NCI-H524 (cell line): ENCODE measurements around the gene NAA50.

Experiments
- DNase-seq, 2 experiments: peaks; one replicate each; lab custom pipeline; 2025; lab: John Stamatoyannopoulos, UW

NAA50 gene

DNA sequence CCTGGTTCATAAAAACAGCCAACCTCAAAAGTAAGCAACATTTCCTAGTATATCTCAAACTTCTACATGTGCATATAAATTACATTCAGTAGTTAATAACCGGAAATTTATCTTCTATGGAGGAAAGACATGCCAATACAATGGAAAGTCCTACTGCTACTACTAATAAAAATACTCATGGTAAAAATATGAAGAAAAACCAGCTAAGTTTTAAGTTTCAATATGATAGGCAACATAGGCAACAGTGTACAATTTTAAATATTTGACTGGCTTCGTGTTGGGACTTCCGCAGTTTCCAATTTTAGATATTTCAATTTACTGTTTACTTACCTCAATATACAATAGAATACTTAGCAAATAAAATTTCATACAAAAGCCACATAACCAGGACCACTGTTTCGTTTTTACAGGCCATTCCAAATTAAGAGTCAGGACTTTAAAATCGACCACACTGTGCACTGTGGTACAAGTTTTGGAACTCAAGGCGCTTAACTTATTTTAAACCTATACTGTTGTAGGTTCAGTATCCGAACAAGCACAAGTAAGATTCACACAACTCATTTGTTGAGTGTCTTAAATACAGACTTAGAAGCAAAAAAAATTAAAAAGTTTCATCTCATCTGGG lies 2.9 kb downstream of the NAA50 start:
- no peak for DNase-seq

DNA sequence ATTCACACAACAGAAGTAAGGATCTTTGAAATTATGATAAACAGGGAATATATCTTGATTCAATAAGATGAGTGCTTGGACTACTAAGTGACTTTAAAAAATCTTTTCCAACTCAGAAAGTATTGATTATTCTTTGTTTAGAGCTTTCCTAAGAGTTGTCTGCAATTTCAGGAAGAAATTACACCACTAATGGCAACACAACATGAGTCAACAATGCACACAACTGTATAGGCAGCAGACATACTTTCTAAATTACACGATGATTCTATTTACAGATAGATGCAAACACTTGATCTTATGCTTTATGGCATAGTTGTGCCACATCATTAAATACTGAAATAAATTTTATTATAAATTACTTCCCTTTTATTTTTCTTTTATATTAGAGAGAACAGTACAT lies 4.4 kb downstream of the NAA50 start:
- DNase-seq: no peak

DNA sequence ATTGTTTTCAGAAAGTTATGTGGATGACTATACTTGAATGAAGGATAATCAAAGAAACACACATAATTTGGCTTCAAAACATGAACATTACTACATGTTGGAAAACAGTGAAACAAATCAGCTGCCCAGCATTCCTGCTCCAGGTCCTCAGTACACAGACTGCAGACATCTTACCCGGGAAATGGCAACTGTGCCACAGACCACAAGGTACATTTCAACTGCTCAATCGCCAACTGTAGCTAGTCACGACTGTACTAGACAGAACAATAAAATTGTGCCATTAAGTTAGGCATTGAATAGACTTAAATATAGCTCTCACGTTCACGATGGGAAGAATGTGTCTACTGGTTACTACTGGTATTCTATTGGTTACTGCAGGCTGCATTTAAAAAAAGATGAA lies 5.0 kb downstream of the NAA50 start:
- DNase-seq: no peak

DNA sequence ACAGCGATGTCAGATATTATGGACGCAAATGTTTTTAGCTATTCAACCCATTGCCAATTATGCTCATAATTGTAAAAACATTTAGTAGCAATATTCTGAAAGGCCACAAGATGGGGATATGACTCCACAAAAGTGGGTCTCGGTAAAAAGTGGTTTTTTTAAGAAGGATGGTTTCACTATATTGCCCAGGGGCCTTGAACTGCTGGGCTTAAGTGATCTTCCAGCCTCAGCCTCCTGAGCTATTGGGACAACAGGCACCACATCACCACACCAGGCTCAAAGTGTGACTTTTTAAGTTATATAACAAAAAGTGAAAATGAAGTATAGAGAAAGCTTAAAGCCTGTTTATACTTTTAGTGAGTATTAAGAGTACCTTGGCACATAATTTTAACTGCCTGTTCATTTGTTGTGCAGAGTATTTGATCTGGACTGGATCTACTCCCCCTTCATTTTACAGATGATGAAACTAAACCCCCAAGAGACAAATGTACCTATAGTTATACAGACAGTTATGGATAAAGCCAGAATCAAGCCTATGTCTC lies 9.4 kb downstream of the NAA50 start:
- DNase-seq: peak; percentile 29 to 74

DNA sequence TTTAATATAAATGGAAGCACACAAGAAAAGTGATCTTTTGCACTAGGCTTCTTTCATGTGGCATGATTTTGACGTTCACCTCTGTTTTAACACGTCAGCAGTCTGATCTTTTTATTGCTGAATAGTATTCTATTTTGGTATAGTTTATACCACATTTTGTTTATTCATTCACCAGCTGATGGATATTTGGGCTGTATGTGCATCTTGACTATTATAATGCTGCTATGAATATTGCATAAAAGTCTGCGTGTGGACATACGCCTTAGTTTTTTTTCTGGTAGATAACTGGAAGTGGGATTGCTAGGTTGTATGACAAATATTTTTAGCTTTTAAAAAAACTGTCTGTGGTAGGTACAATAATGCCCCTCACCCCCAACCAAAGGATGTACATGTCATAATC lies 14.4 kb downstream of the NAA50 start:
- no peak for DNase-seq

DNA sequence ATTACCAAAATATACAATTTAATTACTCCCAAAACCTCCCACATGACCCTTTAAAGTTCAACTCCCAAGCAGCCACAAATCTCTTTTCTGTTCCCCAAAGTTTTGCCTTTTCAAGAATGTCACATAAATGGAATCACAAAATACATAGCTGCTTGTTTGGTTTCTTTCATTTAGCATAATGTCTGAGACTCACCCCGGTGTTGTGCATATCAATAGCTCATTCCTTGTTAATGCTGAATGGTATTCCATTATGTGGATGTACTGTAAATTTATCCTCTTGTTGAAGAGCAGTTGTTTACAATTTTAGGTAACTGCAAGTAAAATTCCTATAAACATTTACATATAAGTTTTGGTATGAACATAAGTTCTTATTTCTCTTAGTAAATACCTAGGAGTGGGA lies 15.5 kb downstream of the NAA50 start:
- no peak for DNase-seq

DNA sequence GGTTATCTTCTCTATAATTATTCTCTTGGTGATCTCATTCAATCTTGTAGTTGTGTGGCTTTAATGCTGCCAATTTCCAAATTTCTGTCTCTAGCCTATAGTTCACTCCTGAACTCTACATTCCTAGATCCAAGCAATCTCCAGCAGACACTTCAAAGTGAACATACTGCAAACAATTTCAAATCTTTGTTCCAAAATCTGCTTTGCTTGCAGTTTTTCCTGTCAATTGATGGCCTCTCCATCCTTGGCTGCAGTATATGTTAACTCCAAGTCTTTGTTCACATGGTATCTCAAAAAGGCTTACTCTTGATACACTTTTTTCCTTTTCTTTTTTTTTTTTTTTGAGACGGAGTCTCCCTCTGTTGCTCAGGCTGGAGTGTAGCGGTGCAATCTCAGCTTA lies 17.4 kb downstream of the NAA50 start:
- no peak for DNase-seq

DNA sequence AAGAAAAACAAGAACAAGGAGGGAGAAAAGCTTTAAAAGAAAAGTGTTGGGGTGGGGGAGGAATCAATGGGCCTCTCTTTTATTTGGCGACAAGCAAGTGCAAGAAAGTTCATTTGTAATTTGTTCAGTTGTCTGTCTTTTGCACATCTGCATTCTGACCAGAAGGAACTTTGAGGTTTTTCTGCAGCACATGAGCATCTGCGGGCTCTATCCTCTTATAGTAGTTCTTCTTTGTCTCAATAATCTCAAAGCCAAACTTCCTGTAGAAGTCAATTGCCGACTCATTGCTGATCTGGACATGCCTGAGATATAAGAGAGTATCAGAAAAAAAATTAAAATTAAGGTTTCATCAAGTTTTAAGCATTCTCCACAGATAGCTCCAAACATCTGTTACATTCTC lies 24.4 kb downstream of the NAA50 start:
- no peak for DNase-seq

DNA sequence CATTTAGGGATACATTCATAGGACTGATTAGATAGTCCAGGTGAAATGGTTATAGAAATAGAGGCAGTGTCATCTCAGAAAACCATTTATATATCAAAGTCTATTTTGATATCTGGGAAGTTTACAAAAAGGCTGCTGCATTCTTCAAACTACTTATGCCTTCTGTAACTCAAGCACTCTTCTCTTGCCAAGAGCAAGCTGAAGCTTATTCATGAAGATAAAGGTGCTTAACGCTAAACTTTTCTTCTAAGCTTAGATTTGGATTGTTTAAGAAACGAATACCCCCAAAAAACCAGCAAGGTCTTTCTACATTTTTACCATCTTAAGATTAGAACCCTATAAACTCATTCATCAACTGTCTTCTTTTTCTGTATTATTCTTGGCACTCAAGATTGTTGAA lies 26.3 kb downstream of the NAA50 start:
- DNase-seq: no peak

DNA sequence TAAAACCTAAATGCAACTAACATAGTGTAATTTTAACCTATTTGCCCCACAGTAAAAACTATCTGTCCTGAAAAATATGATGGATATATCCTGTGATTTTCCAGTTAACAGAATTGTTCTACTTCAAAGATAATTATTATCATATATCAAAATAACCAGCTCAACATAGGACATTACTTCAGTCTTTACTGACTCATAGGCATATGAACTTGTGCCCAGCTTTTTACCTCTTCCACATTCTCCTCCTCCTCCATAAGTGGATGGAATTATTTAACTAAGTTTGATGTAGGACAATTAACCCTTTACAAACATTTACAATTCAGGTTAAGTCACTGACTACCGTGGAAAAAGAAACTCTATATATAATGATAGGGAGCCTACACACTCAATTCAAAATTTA lies 26.8 kb downstream of the NAA50 start:
- no peak for DNase-seq

DNA sequence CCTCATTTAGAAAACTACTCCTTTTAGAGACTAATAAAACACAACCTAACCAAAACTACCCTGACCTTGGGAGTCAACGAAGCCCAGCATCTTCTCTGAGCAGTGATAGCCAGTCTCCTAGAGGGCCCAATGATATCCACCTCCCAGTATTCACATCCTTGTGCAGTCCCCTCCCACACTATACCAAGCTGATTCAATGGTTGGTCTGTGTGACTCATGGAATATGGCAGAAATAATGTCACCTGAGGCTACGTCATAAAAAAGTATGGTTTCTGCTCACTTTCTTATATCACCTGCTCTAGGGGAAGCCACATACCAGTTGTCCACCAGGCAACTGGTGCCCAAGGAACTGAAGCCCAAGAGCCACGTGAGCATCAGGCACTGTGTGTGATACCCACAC lies 28.2 kb downstream of the NAA50 start:
- DNase-seq: no peak

DNA sequence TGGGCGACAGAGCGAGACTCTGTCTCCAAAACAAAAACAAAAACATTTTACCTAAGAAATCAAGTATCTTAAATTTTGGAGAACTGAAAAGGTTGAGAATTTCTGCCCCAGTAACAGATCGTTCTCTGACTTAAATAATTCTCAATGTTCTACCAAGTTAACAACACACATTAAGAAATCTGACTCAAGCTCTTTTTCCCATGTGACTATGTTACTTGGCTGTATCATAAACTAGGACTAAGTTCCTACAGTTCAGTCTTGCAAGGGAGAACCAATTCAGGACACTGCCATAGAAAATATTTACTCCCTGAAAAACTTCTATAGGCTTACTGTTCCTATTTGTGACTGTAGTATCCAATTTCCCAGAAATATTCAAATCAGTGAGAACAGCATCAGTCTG lies 28.7 kb downstream of the NAA50 start:
- DNase-seq: no peak

DNA sequence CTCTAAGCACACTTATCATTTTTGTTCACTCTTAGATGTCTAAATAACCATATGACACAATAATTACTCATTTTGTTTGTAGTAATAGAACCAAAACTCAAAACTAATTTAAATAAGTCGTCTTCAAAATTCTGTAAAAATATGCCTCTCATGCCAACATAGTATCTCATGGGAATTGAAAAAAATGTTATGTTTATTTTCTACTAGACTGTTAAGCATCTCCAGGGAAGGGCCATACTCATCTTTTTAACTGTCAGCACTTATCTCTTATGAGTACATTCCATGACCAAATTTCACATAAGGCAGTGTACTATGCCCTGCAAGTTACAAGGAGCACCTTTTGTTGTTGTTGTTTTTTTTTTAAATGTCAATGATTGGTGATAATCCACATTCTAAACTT lies 31.3 kb downstream of the NAA50 start:
- DNase-seq: no peak

DNA sequence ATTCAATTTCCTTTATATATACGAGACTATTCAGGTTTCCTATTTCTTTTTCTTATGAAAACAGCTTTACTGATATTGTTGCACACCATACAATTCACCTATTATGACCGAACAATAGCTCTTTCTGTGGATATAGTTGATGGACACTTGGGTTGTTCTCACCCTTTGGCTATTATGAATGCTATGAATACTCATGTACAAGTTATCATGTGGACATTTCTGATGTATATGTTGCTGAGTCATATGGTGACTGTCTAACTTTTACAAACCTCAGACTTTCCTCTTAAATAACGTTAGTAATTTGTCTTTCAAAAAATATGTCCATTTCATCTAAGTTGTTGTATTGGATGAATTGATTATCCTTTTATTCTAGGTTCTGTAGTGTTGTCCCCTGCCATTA lies 33.9 kb downstream of the NAA50 start:
- no peak for DNase-seq

DNA sequence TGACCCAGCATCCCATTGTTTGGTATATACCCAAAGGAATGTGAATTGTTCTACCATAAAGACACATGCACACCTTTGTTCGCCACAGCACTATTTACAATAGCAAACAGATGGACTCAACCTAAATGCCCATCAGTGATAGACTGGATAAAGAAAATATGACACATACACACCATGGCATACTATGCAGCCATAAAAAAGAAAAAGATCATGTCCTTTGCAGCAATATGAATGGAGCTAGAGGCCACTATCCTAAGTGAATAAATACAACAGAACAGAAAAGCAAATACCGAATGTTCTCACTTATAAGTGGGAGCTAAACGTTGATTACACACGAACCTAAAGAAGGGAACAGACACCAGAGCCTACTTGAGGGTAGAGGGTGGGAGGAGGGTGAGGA lies 38.2 kb downstream of the NAA50 start:
- no peak for DNase-seq

DNA sequence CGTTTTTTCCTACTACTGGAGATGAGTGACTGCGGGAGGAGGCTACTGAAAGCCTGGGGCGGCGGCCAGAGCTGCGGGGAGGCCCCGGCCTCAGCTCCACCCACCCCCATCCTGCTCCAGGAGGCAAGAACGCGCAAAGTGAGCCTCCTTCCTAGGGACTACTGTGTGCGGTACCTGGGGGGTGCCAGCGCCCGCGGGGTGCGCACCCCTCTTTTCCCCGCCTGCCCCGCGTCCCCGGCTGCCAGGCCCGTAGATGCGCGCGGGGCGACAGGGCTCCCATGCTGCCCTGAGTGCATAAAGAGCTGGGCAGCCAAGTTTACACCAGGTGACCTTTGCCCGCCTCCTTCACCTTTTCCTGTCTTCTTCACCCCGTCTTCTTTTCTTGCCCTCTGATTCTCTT lies 47.1 kb downstream of the NAA50 start:
- DNase-seq: no peak

DNA sequence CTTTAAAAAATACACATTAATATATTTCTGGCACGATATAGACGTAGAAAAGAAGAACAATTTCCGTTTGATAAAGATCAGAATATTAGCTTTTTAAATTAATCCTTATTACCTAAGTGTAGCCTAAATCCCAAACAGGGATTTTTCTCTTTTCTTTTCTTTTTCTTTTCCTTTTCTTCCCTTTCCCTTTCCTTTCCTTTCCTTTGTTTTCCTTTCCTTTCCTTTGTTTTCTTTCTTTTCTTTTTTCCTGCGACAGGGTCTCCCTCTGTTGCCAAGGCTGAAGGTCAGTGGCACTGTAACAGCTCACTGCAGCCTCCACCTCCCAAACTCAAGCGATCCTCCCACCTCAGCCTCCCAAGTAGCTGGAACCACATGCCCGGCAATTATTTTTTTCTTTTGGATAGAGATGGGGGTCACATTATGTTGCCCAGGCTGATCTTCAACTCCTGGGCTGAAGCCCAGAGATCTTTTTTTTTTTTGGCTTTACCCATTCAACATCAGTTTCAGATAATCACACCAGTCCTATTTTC lies 47.8 kb downstream of the NAA50 start:
- no peak for DNase-seq

DNA sequence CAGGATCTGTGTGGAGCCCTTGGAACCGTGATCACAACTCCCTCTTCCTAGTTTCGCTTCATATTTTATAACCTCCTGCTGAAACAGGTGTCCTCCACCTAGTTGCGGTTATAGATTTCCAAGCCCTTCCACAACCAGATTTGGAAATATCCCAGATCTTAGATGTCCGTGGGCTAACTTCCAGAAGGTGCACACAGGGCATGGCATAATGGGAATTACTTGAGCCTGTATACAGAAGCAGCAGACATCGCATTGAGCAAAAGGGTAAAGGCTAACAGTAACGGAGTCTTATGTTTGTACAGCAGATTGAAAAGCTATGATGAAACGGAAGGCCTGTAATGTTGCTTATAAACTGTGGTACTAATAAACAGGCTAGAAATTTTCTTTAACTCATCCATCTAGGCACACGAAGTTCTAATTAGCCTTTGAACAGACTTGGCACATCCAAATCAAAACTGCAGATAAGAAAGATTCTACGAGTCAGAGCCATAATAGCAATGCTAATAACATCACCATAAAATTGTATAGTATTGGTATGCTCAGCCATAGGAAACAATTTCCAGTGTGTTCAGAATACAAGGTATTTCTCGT lies 48.5 kb downstream of the NAA50 start:
- no peak for DNase-seq

DNA sequence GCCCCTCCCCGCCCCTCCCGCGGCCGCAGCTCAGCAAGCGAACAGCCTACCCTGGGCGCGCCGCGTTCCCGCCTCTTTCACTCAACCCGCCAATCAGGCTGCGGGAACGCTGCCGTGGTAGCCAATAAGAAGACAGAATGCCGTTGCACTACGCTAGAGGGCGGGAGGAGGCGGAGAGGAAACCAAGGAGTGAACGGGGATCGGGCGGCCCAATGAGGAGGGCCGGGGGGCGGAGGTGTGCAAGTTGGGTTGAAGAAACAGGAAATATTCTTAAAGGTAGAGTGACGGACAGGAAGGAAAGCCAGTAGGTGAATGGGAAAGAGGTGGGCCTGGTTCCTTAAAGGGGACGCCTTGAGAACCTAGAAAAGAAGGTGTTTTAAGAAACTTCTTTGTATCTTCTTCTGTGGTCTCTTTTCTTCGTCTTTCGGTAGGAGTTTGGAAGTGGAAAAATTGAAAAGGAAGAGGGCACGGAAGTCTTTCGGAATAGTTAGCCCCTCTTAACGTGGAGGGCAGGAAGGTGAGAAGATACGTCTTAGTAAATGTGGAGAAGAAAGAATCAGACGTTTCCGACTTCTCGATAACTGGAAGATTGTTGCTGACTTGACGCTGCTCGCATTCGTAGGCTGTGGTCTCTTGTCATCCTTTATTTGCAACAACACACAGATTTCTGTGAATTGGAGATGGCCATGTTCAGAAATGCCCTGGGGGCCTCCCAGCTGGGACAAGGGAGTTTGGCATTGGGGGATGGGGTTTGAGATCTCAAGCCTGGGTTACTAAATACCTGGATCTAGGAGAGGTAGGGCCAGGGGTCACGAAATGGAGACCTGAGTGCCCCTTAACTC lies 49.2 kb downstream of the NAA50 start:
- peak; percentile 100 for DNase-seq

DNA sequence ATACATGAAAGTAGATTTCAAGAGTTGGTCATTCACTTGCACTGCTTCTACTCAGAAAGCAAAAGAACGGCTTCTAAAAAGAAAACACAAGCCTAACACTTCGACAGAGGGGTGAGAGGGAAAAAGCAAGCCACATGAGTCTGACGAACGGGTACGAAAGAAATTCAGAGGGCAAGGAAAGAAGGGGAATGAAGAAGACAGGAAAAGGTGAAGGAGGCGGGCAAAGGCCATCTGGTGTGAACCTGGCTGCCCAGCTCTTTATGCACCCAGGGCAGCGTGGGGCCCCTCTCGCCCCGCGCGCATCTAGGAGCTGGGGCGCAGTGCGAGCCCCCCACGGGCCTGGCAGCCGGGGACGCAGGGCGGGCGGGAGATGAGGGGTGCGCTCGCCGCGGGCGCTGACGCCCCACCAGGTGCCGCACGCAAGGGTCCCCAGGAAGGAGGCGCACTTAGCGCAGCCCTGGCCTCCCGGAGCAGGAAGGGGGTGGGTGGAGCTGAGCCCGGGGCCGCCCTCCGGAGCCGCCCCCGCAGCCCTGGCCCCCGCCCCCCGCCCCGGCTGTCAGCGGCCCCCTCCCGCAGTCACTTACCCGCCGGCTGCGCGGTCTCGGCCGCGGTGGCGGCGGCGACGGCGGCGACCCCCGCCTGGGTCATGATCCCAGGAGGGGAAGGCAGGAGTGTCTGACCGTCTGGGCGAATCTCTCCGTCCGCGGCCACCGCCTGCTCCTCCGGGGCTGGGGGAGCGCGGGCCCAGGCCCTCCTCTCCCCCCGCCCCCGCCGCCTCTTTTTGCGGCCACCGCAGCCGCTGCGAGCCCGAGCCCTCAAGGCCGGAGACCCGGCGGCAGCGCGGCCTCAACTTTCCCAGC lies 50.0 kb downstream of the NAA50 start, which contains the start of gene USF3:
TSS of gene USF3 (minus strand) at position 857 of the 860 bp plus-strand sequence. CDS start 21,764 bp downstream, outside the sequence.
- DNase-seq: peak; percentile 73 to 76

DNA sequence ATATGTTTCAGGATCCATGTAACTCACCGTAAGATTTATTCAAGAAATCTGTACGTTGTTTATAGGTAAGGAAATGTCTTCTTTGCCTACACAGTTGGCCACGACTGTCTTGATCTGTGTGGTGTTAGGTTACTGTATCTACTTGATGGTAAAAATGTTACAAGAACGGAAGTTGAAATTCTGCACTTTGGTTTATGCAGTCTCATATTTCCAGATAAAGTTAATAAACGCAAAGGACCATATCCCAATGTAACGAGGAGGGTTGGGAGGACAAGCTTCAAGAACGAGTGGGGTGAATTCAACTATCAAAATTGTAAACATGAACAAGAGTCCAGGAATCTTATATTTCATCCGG lies 50.6 kb downstream of the NAA50 start:
- no peak for DNase-seq

DNA sequence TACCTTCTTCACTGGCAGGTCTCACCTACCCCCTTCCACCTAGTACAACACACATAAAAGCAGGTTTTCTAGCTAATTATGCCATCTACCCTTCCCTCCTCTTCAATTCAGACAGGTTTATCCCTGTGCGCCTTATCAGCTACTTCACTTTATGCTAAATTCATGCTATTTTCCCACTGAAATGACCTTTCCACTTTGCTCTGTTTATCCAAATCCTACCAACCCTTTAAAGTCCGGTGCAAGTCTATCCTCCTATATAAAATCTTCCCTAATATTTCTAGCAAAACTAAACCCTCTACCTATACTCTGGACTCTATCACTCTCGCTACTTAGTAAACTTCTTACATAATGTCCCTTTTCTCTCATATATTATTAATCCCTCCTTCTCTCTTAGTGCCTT lies 55.6 kb downstream of the NAA50 start:
- DNase-seq: no peak
